Measurements from ENCODE around the gene CCDC13. TPM values are rescaled to one million over a fixed set of nuclear protein-coding genes. Genes with fewer than 3 reads are reported as not detected.

CCDC13 gene
- total RNA-seq, 1 donor from 2014 or later = 0.60 TPM

DNA sequence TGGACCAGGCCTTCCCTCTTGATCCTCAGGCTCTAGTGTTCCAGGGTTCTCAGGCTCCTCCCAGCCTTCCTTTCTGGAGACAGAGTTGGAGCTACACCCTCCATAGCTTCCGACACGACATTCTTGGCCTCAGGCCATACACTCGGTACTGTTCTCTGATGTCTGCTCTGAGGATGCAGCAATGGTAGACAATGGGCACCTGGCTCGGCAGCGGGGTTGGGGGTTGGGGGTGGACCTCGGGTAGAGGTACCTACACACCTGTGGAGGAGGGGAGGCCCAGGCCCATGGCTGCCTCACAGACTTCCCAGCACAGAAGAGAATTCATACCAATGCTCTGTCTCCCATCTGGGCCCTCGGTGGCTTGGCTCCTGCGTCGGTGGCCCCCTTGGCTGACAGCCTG lies 21.4 kb downstream of the CCDC13 start:
- Mint-ChIP-seq H3K9me3 (no peaks in the 10 kb centered on the region), H3K4me3 (no peak overlapping the region), H3K4me1 (peaks cover 17% of the 10 kb centered on the region), H3K27me3 (ENCODE audit: low read depth) (no peaks in the 10 kb centered on the region), H3K36me3 (no peaks in the 10 kb centered on the region), H3K27ac (no peak overlapping the region)
- no peak for TF ChIP-seq CTCF (IDR thresholded peaks at IDR 0.05; ENCODE audit: unreplicated experiment)
- peak in 1 of 2 experiments; percentile 37 for DNase-seq (ENCODE audit: low spot score in 2 of 2, unreplicated experiment in 2 of 2)

- no peak overlapping the region for H3K27ac Mint-ChIP-seq
- peaks cover 24% of the 10 kb centered on the region for H3K4me1 Mint-ChIP-seq
- no peaks in the 10 kb centered on the region for H3K27me3 Mint-ChIP-seq (ENCODE audit: low read depth)
- TF ChIP-seq CTCF (IDR thresholded peaks at IDR 0.05; ENCODE audit: unreplicated experiment) = no peak
- H3K4me3 Mint-ChIP-seq = no peak overlapping the region
- H3K36me3 Mint-ChIP-seq = no peaks in the 10 kb centered on the region
- peak in 1 of 2 experiments; percentile 25 for DNase-seq (ENCODE audit: low spot score in 2 of 2, unreplicated experiment in 2 of 2)
- no peaks in the 10 kb centered on the region for H3K9me3 Mint-ChIP-seq
These were observed 22.2 kb downstream of the CCDC13 start for GRCh38 chr3:42750834-42751233.

- Mint-ChIP-seq H3K27me3 (ENCODE audit: low read depth) (no peaks in the 10 kb centered on the region), H3K4me3 (no peak overlapping the region), H3K27ac (peak overlapping the region; percentile 61), H3K36me3 (no peaks in the 10 kb centered on the region), H3K4me1 (peaks cover 30% of the 10 kb centered on the region), H3K9me3 (no peaks in the 10 kb centered on the region)
- TF ChIP-seq CTCF (IDR thresholded peaks at IDR 0.05; ENCODE audit: unreplicated experiment) = no peak
- DNase-seq (ENCODE audit: low spot score in 2 of 2, unreplicated experiment in 2 of 2) = peak in 1 of 2 experiments; percentile 40
These were observed 23.3 kb downstream of the CCDC13 start for GRCh38 chr3:42749753-42750231.

GRCh38 chr3:42749025-42749752 lies 23.9 kb downstream of the CCDC13 start:
- TF ChIP-seq CTCF (IDR thresholded peaks at IDR 0.05; ENCODE audit: unreplicated experiment) = no peak
- DNase-seq (ENCODE audit: low spot score in 2 of 2, unreplicated experiment in 2 of 2) = peak in 1 of 2 experiments; percentile 29
- Mint-ChIP-seq H3K27me3 (ENCODE audit: low read depth) (no peaks in the 10 kb centered on the region), H3K4me1 (peaks cover 32% of the 10 kb centered on the region), H3K4me3 (no peak overlapping the region), H3K27ac (peak overlapping the region; percentile 61), H3K36me3 (no peaks in the 10 kb centered on the region), H3K9me3 (no peaks in the 10 kb centered on the region)

GRCh38 chr3:42747581-42747980 lies 25.5 kb downstream of the CCDC13 start:
- Mint-ChIP-seq H3K27ac (no peak overlapping the region), H3K4me3 (no peak overlapping the region), H3K27me3 (ENCODE audit: low read depth) (no peaks in the 10 kb centered on the region), H3K9me3 (no peaks in the 10 kb centered on the region), H3K36me3 (no peaks in the 10 kb centered on the region), H3K4me1 (peaks cover 32% of the 10 kb centered on the region)
- peak in 1 of 2 experiments; percentile 32 for DNase-seq (ENCODE audit: low spot score in 2 of 2, unreplicated experiment in 2 of 2)
- TF ChIP-seq CTCF (IDR thresholded peaks at IDR 0.05; ENCODE audit: unreplicated experiment) = no peak
